ENCODE results near the gene CNTN5.

DNA sequence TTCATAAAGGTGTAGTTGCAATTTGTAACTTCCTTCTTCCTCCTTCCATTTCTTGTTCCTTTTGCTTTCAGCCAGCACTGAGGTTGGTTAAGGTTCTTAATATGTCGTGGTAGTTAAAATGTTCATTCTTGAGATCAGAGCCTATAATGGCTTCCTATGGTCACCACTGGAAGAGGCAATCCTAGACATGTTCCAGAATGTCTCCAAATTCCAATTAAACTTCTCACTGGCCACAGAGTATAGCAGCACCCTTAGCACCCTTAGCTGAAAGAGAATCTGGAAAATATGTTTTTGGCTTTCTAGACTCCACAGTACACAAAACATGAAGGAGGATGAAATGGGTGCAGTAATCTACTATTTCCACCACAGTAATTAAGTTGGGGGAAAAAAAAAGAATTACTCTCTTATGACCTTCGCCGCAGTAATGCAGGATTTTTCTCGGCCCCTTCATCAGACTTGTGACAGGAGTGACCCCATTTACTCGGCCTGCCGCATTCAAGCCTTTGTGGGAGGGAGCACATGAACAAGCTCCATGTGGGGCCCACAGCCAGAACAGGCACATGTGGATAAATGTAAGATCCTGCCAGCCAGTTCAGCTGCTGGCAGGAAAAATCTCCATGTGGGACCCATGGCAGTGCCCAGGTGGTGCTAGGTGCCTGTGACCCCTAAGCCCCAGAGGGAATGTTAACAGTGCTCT, 1317.5 kb downstream of the CNTN5 start:
- TF ChIP-seq CTCF (IDR thresholded peaks at IDR 0.05; ENCODE audit: poor library complexity, severe bottlenecking) (no peak), TAF1 (IDR thresholded peaks at IDR 0.05; ENCODE audit: low read depth) (no peak), POLR2AphosphoS5 (IDR thresholded peaks at IDR 0.05) (no peak), EZH2 (IDR thresholded peaks at IDR 0.05; ENCODE audit: borderline replicate concordance, insufficient read depth, low read length, poor library complexity, severe bottlenecking) (no peak), RAD21 (conservative IDR thresholded peaks at IDR 0.05) (no peak), SMC3 (conservative IDR thresholded peaks at IDR 0.05; ENCODE audit: poor library complexity) (no peak), EP300 (conservative IDR thresholded peaks at IDR 0.05; ENCODE audit: poor library complexity, severe bottlenecking) (no peak), MXI1 (conservative IDR thresholded peaks at IDR 0.05; ENCODE audit: poor library complexity, severe bottlenecking) (no peak)
- TF ChIP-seq, protein P1, sequence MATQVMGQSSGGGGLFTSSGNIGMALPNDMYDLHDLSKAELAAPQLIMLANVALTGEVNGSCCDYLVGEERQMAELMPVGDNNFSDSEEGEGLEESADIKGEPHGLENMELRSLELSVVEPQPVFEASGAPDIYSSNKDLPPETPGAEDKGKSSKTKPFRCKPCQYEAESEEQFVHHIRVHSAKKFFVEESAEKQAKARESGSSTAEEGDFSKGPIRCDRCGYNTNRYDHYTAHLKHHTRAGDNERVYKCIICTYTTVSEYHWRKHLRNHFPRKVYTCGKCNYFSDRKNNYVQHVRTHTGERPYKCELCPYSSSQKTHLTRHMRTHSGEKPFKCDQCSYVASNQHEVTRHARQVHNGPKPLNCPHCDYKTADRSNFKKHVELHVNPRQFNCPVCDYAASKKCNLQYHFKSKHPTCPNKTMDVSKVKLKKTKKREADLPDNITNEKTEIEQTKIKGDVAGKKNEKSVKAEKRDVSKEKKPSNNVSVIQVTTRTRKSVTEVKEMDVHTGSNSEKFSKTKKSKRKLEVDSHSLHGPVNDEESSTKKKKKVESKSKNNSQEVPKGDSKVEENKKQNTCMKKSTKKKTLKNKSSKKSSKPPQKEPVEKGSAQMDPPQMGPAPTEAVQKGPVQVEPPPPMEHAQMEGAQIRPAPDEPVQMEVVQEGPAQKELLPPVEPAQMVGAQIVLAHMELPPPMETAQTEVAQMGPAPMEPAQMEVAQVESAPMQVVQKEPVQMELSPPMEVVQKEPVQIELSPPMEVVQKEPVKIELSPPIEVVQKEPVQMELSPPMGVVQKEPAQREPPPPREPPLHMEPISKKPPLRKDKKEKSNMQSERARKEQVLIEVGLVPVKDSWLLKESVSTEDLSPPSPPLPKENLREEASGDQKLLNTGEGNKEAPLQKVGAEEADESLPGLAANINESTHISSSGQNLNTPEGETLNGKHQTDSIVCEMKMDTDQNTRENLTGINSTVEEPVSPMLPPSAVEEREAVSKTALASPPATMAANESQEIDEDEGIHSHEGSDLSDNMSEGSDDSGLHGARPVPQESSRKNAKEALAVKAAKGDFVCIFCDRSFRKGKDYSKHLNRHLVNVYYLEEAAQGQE (IDR thresholded peaks at IDR 0.05; ENCODE audit: borderline replicate concordance): no peak
